RWPE2 (cell line): ENCODE data around the gene VWA5B1.

Source experiments
- ATAC-seq: fragments of 200-7000 bp; cut with Tn5 transposase; 3 replicates; pipeline ENCODE4 v1.9.1; 2021; ENCODE audit warnings: low read depth
- DNase-seq: peaks from one replicate; pipeline ENCODE4 v3.0.0-alpha.2; 2020; ENCODE audit warnings: low spot score
- H3K27ac ChIP-seq: fragments of 450-650 bp; 2 replicates; pipeline ENCODE4 v1.5.1; 2017; ENCODE audit warnings: mild to moderate bottlenecking; ENCODE audit not compliant: poor library complexity, severe bottlenecking
- H3K27me3 ChIP-seq: fragments of 250-450 bp; sonication (Bioruptor Pico); 2 replicates; pipeline ENCODE4 v1.5.1; 2021; ENCODE audit warnings: mild to moderate bottlenecking, moderate library complexity; ENCODE audit not compliant: insufficient read depth, poor library complexity, severe bottlenecking
- H3K36me3 ChIP-seq: fragments of 250-450 bp; sonication (Bioruptor Pico); 2 replicates; pipeline ENCODE4 v1.5.1; 2020; ENCODE audit warnings: low read depth, mild to moderate bottlenecking, moderate library complexity
- H3K4me1 ChIP-seq: fragments of 250-450 bp; sonication (Bioruptor Pico); 2 replicates; pipeline ENCODE4 v1.5.1; 2021; ENCODE audit warnings: mild to moderate bottlenecking, moderate library complexity; ENCODE audit not compliant: insufficient read depth, poor library complexity, severe bottlenecking
- H3K4me3 ChIP-seq: fragments of 250-450 bp; sonication (Bioruptor Pico); 2 replicates; pipeline ENCODE4 v1.5.1; 2021; ENCODE audit warnings: mild to moderate bottlenecking, moderate library complexity; ENCODE audit not compliant: severe bottlenecking
- H3K9me3 ChIP-seq: fragments of 250-450 bp; sonication (Bioruptor Pico); 2 replicates; pipeline ENCODE4 v1.5.1; 2021; ENCODE audit warnings: mild to moderate bottlenecking, moderate library complexity; ENCODE audit not compliant: severe bottlenecking
- TF ChIP-seq, protein P1 (sequence below): fragments of 450-650 bp; IDR thresholded peaks from one replicate; pipeline ENCODE4 v1.5.1; 2017; ENCODE audit warnings: mild to moderate bottlenecking, moderate library complexity; ENCODE audit not compliant: poor library complexity, severe bottlenecking

The VWA5B1 gene

DNA sequence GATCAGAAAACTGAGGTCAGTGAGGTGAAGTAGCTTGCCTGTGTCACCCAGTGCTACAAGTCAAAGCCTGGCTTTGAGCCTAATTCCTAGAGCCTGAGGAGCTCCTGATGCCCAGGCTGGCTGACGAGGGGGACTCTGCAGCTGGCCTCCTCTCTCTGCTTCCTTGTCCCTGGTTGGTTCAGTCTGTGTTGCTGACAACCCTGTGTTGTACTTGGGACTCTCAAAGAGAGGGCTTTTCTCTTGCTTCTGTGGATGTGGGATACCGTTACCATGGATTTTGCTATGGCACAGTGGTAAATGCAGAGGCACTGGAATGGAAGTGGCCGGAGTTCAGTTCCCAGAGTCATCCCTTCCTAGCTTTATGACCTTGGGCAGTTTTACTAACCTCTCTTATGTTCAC lies 8.0 kb downstream of the VWA5B1 start:
- no peak for DNase-seq
- ATAC-seq: no peak
- no peak overlapping the region for H3K4me3 ChIP-seq
- H3K27me3 ChIP-seq: no peaks in the 10 kb centered on the region
- H3K4me1 ChIP-seq: no peaks in the 10 kb centered on the region
- no peak overlapping the region for H3K27ac ChIP-seq
- TF ChIP-seq, protein P1, sequence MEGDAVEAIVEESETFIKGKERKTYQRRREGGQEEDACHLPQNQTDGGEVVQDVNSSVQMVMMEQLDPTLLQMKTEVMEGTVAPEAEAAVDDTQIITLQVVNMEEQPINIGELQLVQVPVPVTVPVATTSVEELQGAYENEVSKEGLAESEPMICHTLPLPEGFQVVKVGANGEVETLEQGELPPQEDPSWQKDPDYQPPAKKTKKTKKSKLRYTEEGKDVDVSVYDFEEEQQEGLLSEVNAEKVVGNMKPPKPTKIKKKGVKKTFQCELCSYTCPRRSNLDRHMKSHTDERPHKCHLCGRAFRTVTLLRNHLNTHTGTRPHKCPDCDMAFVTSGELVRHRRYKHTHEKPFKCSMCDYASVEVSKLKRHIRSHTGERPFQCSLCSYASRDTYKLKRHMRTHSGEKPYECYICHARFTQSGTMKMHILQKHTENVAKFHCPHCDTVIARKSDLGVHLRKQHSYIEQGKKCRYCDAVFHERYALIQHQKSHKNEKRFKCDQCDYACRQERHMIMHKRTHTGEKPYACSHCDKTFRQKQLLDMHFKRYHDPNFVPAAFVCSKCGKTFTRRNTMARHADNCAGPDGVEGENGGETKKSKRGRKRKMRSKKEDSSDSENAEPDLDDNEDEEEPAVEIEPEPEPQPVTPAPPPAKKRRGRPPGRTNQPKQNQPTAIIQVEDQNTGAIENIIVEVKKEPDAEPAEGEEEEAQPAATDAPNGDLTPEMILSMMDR: no peak
- H3K36me3 ChIP-seq: no peaks in the 10 kb centered on the region
- no peaks in the 10 kb centered on the region for H3K9me3 ChIP-seq

DNA sequence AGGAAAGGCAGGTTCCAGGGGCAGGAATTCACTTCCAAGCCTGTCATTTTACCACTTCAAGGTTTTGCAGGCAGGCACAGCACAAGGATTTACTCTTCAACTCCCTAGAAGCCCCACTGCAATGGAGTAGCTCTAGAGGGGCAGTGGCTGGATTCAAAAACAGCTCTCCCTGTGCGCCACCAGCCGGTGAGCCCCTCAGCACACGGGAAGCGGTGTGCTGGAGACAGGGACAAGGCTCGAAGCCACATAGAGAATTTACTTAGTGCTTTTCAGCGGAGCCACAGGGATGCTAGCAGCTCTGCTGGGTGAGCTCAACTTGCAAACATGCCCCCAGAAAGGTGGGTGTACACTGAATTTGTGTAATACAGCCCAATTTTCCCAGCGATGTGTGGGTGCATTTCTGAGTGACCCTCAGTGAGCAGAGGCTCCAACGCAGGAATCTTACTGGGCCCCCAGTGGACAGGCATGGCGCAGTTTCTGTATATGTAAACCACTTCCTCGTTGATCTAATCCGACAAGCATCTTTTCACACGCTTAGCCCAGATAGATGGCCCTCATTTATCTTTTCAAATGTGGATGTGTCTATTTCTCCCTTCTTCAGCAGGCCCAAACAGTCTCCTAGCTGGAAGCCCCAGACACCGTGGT lies 10.9 kb downstream of the VWA5B1 start:
- Histone ChIP-seq H3K27me3 (no peaks in the 10 kb centered on the region), H3K36me3 (no peaks in the 10 kb centered on the region), H3K27ac (no peak overlapping the region), H3K4me1 (no peaks in the 10 kb centered on the region), H3K9me3 (no peaks in the 10 kb centered on the region), H3K4me3 (no peak overlapping the region)
- DNase-seq (no peak), ATAC-seq (no peak)
- TF ChIP-seq, protein P1: no peak

DNA sequence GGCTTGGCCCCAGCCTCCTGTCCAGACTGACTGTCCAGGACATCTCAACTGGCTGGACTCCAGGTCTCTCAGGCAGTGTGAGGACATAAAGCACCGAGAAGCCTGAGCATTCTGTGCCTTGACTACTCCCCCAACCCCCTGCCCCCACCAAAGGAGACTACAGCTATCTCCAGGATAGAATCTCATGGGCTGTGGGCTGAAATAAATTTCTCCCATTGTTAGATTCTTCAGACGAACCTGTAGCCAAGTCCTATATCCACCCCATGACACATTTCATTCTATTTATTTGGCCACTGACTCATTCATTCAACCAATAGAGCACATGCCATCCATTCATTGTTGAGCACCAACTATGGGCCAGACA lies 11.4 kb downstream of the VWA5B1 start:
- H3K4me3 ChIP-seq: no peak overlapping the region
- no peaks in the 10 kb centered on the region for H3K4me1 ChIP-seq
- DNase-seq: no peak
- H3K36me3 ChIP-seq: no peaks in the 10 kb centered on the region
- ATAC-seq: peak; percentile 73
- H3K9me3 ChIP-seq: no peaks in the 10 kb centered on the region
- H3K27ac ChIP-seq: no peak overlapping the region
- no peaks in the 10 kb centered on the region for H3K27me3 ChIP-seq
- TF ChIP-seq, protein P1: no peak

DNA sequence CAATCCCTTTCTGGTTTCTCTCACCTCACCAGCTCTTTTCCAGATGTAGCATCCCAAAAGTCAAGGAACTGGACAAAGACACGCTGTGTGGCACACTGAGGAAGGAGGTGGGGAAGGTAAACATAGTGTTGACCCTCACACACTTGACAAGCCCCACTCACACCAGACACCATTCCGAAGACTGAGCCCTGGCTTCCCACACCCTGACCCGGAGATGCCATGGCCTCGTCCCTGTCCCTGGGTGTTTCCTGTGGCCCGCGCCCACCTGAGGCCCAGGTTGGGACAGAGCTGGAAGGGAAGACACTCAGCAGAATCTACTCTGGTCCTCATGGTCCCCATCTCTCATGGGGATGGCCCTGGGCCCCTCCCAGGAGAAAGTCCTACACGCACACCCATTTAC lies 16.4 kb downstream of the VWA5B1 start:
- Histone ChIP-seq H3K27me3 (no peaks in the 10 kb centered on the region), H3K4me1 (no peaks in the 10 kb centered on the region), H3K9me3 (no peaks in the 10 kb centered on the region), H3K36me3 (no peaks in the 10 kb centered on the region), H3K4me3 (no peak overlapping the region), H3K27ac (no peak overlapping the region)
- TF ChIP-seq, protein P1: no peak
- no peak for DNase-seq
- ATAC-seq: no peak

DNA sequence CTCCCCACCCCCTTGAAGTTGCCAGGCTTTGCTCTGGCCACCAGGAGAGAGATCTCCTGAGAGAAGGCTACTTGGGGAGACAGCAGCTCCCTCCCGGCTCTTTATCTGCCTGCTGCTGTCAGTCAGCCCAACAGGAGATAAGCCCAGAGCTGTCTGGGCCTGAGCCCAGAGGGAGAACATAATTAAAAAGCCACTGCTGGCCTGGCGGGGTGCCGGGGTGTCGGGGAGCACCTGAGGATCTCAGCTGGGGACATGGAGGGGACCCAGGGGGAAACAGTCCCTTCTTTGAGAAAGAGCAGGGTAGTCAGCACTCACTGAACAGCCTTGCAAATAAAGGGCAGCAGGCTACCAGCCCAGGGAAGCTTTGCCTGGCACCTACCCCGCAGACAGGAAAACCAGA lies 17.9 kb downstream of the VWA5B1 start:
- H3K4me1 ChIP-seq: no peaks in the 10 kb centered on the region
- no peak overlapping the region for H3K27ac ChIP-seq
- TF ChIP-seq, protein P1: no peak
- H3K9me3 ChIP-seq: no peaks in the 10 kb centered on the region
- ATAC-seq (no peak), DNase-seq (no peak)
- no peaks in the 10 kb centered on the region for H3K27me3 ChIP-seq
- H3K36me3 ChIP-seq: no peaks in the 10 kb centered on the region
- no peak overlapping the region for H3K4me3 ChIP-seq
